ENCODE data around the gene KPNA6. TPM values are rescaled to one million over a fixed set of nuclear protein-coding genes. Genes with fewer than 3 reads are reported as not detected.

Gene KPNA6
- total and polyA plus RNA-seq, 10 of the 15 experiments (the other 5 are each of a cell fraction or from before 2014, with no cell fraction given) = 11.1 to 55.6 (median 25.9) TPM

GRCh38 chr1:32179443-32180185 lies 71.8 kb downstream of the KPNA6 start, which contains the start of gene TXLNA (continued):
- no peak for TF ChIP-seq CHD1 (IDR thresholded peaks at IDR 0.05; ENCODE audit: low read depth, low read length)
- peak; percentile 12; the same call in 1 of the 2 replicates for TF ChIP-seq TCF12 (IDR thresholded peaks at IDR 0.05; ENCODE audit: low read depth, low read length)
- TF ChIP-seq ZBTB11 (CRISPR knock-in tag; IDR thresholded peaks at IDR 0.05) = 0 out of 2 replicates have a peak, but pooled peaks have one; percentile 20
- TF ChIP-seq HCFC1 (IDR thresholded peaks at IDR 0.05; ENCODE audit: low read length) = peak; percentile 38; the same call in 1 of the 2 replicates
- TF ChIP-seq NFYB (IDR thresholded peaks at IDR 0.05; ENCODE audit: insufficient read depth, low read depth, low read length) = peak; percentile 91
- TF ChIP-seq, protein P1, sequence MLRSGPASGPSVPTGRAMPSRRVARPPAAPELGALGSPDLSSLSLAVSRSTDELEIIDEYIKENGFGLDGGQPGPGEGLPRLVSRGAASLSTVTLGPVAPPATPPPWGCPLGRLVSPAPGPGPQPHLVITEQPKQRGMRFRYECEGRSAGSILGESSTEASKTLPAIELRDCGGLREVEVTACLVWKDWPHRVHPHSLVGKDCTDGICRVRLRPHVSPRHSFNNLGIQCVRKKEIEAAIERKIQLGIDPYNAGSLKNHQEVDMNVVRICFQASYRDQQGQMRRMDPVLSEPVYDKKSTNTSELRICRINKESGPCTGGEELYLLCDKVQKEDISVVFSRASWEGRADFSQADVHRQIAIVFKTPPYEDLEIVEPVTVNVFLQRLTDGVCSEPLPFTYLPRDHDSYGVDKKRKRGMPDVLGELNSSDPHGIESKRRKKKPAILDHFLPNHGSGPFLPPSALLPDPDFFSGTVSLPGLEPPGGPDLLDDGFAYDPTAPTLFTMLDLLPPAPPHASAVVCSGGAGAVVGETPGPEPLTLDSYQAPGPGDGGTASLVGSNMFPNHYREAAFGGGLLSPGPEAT (IDR thresholded peaks at IDR 0.05; ENCODE audit: low read depth) = no peak; the same call in 1 of the 2 replicates
- no peak for TF ChIP-seq ATF2 (IDR thresholded peaks at IDR 0.05; ENCODE audit: low read length)
- peak; percentile 13 for TF ChIP-seq SIX5 (IDR thresholded peaks at IDR 0.05; ENCODE audit: low read depth, low read length, severe bottlenecking)
- TF ChIP-seq RUNX3 (IDR thresholded peaks at IDR 0.05; ENCODE audit: low read length) = peak; percentile 27
- TF ChIP-seq ZNF24 (IDR thresholded peaks at IDR 0.05) = peak; percentile 30; the same call in 1 of the 2 replicates
- TF ChIP-seq NFIC (IDR thresholded peaks at IDR 0.05; ENCODE audit: low read depth, low read length) = no peak
- peak; percentile 68 for TF ChIP-seq KLF5 (IDR thresholded peaks at IDR 0.05; ENCODE audit: partially characterized antibody)
- peak; percentile 46 for TF ChIP-seq CREB1 (IDR thresholded peaks at IDR 0.05; ENCODE audit: low read depth)
- TF ChIP-seq STAT3 (IDR thresholded peaks at IDR 0.05; ENCODE audit: low read depth, low read length) = no peak
- no peak for TF ChIP-seq YBX1 (IDR thresholded peaks at IDR 0.05)
- TF ChIP-seq, protein P2, sequence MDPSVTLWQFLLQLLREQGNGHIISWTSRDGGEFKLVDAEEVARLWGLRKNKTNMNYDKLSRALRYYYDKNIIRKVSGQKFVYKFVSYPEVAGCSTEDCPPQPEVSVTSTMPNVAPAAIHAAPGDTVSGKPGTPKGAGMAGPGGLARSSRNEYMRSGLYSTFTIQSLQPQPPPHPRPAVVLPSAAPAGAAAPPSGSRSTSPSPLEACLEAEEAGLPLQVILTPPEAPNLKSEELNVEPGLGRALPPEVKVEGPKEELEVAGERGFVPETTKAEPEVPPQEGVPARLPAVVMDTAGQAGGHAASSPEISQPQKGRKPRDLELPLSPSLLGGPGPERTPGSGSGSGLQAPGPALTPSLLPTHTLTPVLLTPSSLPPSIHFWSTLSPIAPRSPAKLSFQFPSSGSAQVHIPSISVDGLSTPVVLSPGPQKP (IDR thresholded peaks at IDR 0.05; ENCODE audit: low read depth, low read length) = peak; percentile 73
- 0 out of 2 replicates have a peak, but pooled peaks have one; percentile 67 for TF ChIP-seq HDGF (IDR thresholded peaks at IDR 0.05)
- peak; percentile 18 for TF ChIP-seq NBN (IDR thresholded peaks at IDR 0.05)
- TF ChIP-seq SREBF2 (IDR thresholded peaks at IDR 0.05; ENCODE audit: low read length) = no peak
- TF ChIP-seq MTA3 (IDR thresholded peaks at IDR 0.05; ENCODE audit: borderline replicate concordance, low read length) = no peak
- no peak for TF ChIP-seq SUZ12 (IDR thresholded peaks at IDR 0.05; ENCODE audit: unreplicated experiment)
- no peak for TF ChIP-seq RAD21 (IDR thresholded peaks at IDR 0.05; ENCODE audit: insufficient read depth, low read depth, low read length)
- TF ChIP-seq BHLHE40 (IDR thresholded peaks at IDR 0.05; ENCODE audit: borderline replicate concordance in 1 of 2, low read depth in 2 of 2, low read length in 1 of 2) = peak; percentile 89 to 96; a peak in 3 of 4 replicates
